ENCODE results near the gene RBMX2. TPM values are rescaled to one million over a fixed set of nuclear protein-coding genes. Genes with fewer than 3 reads are reported as not detected.

Gene RBMX2
- total RNA-seq, 2 experiments from 2014 or later = 19.5 to 21.9 TPM

GRCh38 chrX:130413415-130413814 lies 11.6 kb downstream of the RBMX2 start:
- Histone ChIP-seq H3K4me3 (ENCODE audit: low read depth, low read length, poor library complexity, severe bottlenecking) (no peak overlapping the region), H3K9me3 (ENCODE audit: low read length) (no peaks in the 10 kb centered on the region), H3K9me2 (ENCODE audit: insufficient read depth, low read length) (no peaks in the 10 kb centered on the region), H3K4me2 (ENCODE audit: low read length) (no peak overlapping the region), H3K36me3 (ENCODE audit: insufficient read depth, low read length) (peaks cover 29% of the 10 kb centered on the region), H2AFZ (ENCODE audit: low read length) (no peak overlapping the region), H3K27ac (ENCODE audit: low read depth, low read length, poor library complexity, severe bottlenecking) (no peak overlapping the region), H4K20me1 (ENCODE audit: insufficient read depth, low read length) (no peaks in the 10 kb centered on the region), H3K79me2 (ENCODE audit: insufficient read depth, low read depth, low read length) (no peaks in the 10 kb centered on the region), H3K4me1 (ENCODE audit: insufficient read depth, low read length, poor library complexity, severe bottlenecking) (no peaks in the 10 kb centered on the region)
- BruUV-seq (replicated peaks) = no TSS peak
- TF ChIP-seq CTCF (conservative IDR thresholded peaks at IDR 0.05; ENCODE audit: low read length) = no peak
- CTCF ChIA-PET (ENCODE audit: unreplicated experiment) = no interaction called here
- intact Hi-C loops (cut with micrococcal nuclease; ENCODE audit: unreplicated experiment) = no loop called here
- POLR2A ChIA-PET = interaction anchor here (0.6 to 1.6 kb wide), 3 partner anchors 9 to 130 kb away, joined by 3 to 4 read pairs (median 3); no protein-coding TSS in a partner anchor
- no peak for DNase-seq (ENCODE audit: low spot score)

- Histone ChIP-seq H3K27ac (ENCODE audit: low read depth, low read length, poor library complexity, severe bottlenecking) (no peak overlapping the region), H3K4me2 (ENCODE audit: low read length) (no peak overlapping the region), H3K9me2 (ENCODE audit: insufficient read depth, low read length) (no peaks in the 10 kb centered on the region), H3K4me1 (ENCODE audit: insufficient read depth, low read length, poor library complexity, severe bottlenecking) (no peaks in the 10 kb centered on the region), H3K9me3 (ENCODE audit: low read length) (no peaks in the 10 kb centered on the region), H3K4me3 (ENCODE audit: low read depth, low read length, poor library complexity, severe bottlenecking) (no peak overlapping the region), H4K20me1 (ENCODE audit: insufficient read depth, low read length) (no peaks in the 10 kb centered on the region), H3K36me3 (ENCODE audit: insufficient read depth, low read length) (peaks cover 18% of the 10 kb centered on the region), H3K79me2 (ENCODE audit: insufficient read depth, low read depth, low read length) (no peaks in the 10 kb centered on the region), H2AFZ (ENCODE audit: low read length) (no peak overlapping the region)
- no TSS peak for BruUV-seq (replicated peaks)
- POLR2A ChIA-PET = no interaction called here
- CTCF ChIA-PET (ENCODE audit: unreplicated experiment) = no interaction called here
- TF ChIP-seq CTCF (conservative IDR thresholded peaks at IDR 0.05; ENCODE audit: low read length) (no peak), EZH2phosphoT487 (IDR thresholded peaks at IDR 0.05; ENCODE audit: borderline replicate concordance, low read depth, low read length) (no peak)
- intact Hi-C loops (cut with micrococcal nuclease; ENCODE audit: unreplicated experiment) = no loop called here
- no peak for DNase-seq (ENCODE audit: low spot score)
Measured at GRCh38 chrX:130414800-130415199, 13.0 kb downstream of the RBMX2 start.

- CTCF ChIA-PET (ENCODE audit: unreplicated experiment) = no interaction called here
- TF ChIP-seq CTCF (conservative IDR thresholded peaks at IDR 0.05; ENCODE audit: low read length) (no peak), EZH2phosphoT487 (IDR thresholded peaks at IDR 0.05; ENCODE audit: borderline replicate concordance, low read depth, low read length) (no peak)
- Histone ChIP-seq H3K9me2 (ENCODE audit: insufficient read depth, low read length) (no peaks in the 10 kb centered on the region), H3K4me3 (ENCODE audit: low read depth, low read length, poor library complexity, severe bottlenecking) (no peak overlapping the region), H3K4me2 (ENCODE audit: low read length) (no peak overlapping the region), H4K20me1 (ENCODE audit: insufficient read depth, low read length) (no peaks in the 10 kb centered on the region), H3K27ac (ENCODE audit: low read depth, low read length, poor library complexity, severe bottlenecking) (no peak overlapping the region), H3K4me1 (ENCODE audit: insufficient read depth, low read length, poor library complexity, severe bottlenecking) (no peaks in the 10 kb centered on the region), H3K36me3 (ENCODE audit: insufficient read depth, low read length) (peaks cover 14% of the 10 kb centered on the region), H3K9me3 (ENCODE audit: low read length) (no peaks in the 10 kb centered on the region), H3K79me2 (ENCODE audit: insufficient read depth, low read depth, low read length) (no peaks in the 10 kb centered on the region), H2AFZ (ENCODE audit: low read length) (no peak overlapping the region)
- POLR2A ChIA-PET = interaction anchor here (1.0 kb wide), 1 partner anchor 18 kb away, joined by 3 read pairs; no protein-coding TSS in a partner anchor
- DNase-seq (ENCODE audit: low spot score) = no peak
- intact Hi-C loops (cut with micrococcal nuclease; ENCODE audit: unreplicated experiment) = no loop called here
- no TSS peak for BruUV-seq (replicated peaks)
Measured at GRCh38 chrX:130415201-130415600, 13.4 kb downstream of the RBMX2 start.

Measured in OCI-LY7 (cell line).